Breast epithelium (tissue), 3 donors: Measurements from ENCODE around the gene RNF20.

Source experiments
- CTCF ChIP-seq, 3 donors: fragments of 450-650 bp; IDR thresholded peaks; one replicate each; pipeline ENCODE4 v1.5.1; 2016 to 2017; ENCODE audit warnings: antibody characterized with exemption in 3 of 3, mild to moderate bottlenecking in 3 of 3, moderate library complexity in 3 of 3
- POLR2A ChIP-seq: fragments of 450-650 bp; IDR thresholded peaks from one replicate; pipeline ENCODE4 v1.6.1; 2016; ENCODE audit warnings: antibody characterized with exemption, mild to moderate bottlenecking, moderate library complexity
- POLR2AphosphoS5 ChIP-seq, 3 donors: sonication (generic); formaldehyde crosslinking; IDR thresholded peaks; one replicate each; pipeline ENCODE4 v1.6.1; 2017; ENCODE audit warnings: antibody characterized with exemption in 3 of 3

GRCh38 chr9:101564252-101564651 is 30.6 kb downstream of the RNF20 start:
- TF ChIP-seq POLR2A (no peak), CTCF (IDR thresholded peaks at IDR 0.05) (no peak), POLR2AphosphoS5 (IDR thresholded peaks at IDR 0.05) (no peak)
